ENCODE data around the gene C1QTNF7.

- no peak for TF ChIP-seq POLR2A (IDR thresholded peaks at IDR 0.05)
- TF ChIP-seq, protein P1, sequence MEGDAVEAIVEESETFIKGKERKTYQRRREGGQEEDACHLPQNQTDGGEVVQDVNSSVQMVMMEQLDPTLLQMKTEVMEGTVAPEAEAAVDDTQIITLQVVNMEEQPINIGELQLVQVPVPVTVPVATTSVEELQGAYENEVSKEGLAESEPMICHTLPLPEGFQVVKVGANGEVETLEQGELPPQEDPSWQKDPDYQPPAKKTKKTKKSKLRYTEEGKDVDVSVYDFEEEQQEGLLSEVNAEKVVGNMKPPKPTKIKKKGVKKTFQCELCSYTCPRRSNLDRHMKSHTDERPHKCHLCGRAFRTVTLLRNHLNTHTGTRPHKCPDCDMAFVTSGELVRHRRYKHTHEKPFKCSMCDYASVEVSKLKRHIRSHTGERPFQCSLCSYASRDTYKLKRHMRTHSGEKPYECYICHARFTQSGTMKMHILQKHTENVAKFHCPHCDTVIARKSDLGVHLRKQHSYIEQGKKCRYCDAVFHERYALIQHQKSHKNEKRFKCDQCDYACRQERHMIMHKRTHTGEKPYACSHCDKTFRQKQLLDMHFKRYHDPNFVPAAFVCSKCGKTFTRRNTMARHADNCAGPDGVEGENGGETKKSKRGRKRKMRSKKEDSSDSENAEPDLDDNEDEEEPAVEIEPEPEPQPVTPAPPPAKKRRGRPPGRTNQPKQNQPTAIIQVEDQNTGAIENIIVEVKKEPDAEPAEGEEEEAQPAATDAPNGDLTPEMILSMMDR (IDR thresholded peaks at IDR 0.05): no peak
Measured at GRCh38 chr4:15488658-15489470, 61.0 kb downstream of the C1QTNF7 start.

All from upper lobe of left lung (tissue), 4 donors.